DLD1 (cell line): ENCODE results near the gene LRCH3.

Experiments
- in situ Hi-C: cut with HindIII; loops from 2 replicates; pipeline ENCODE4 v1.10.0; 2017; ENCODE audit warnings: low sequenced_read_pairs

The LRCH3 gene

GRCh38 chr3:197833930-197834715 lies 43.1 kb downstream of the LRCH3 start:
- in situ Hi-C loops: no loop called here

DNA sequence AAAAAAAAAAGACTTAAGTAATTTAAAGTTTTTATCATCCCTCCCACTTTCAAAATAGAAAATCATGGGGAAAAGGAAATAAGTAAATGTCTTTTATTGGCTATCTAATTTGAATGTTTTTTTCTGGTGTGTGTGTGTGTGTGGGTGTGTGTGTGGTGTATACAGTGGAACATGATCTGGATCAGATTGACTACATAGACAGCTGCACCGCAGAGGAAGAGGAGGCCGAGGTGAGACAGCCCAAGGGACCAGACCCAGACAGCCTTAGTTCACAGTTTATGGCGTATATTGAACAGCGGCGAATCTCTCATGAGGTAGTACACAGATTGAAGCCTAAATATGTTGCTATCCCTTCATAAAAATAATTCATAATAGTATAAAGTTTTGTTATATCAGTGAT lies 44.5 kb downstream of the LRCH3 start:
- in situ Hi-C loops: no loop called here

- in situ Hi-C loops: no loop called here
Observed at GRCh38 chr3:197836244-197836643, 45.2 kb downstream of the LRCH3 start.

- in situ Hi-C loops: no loop called here
Observed at GRCh38 chr3:197837282-197837681, 46.2 kb downstream of the LRCH3 start.

- in situ Hi-C loops: no loop called here
Observed at GRCh38 chr3:197841789-197842188, 50.7 kb downstream of the LRCH3 start.

DNA sequence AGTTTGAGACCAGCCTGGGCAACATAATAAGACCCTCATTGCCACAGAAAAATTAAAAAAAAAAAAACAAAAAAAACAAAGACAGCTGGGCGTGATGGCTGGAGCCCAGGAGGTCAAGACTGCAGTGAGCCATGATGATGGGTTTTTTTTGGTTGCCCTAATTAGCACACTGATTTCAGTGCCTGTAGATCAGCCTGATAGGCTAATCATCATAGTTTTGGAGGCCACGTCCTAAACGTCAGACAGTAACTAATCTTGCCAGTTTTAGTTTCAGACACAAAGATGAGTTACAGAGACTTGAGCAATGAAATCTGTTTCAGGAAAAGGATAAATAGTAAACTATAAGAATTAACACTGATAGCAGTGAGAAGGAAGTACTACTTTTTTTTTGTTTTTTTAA lies 55.4 kb downstream of the LRCH3 start:
- in situ Hi-C loops: no loop called here

DNA sequence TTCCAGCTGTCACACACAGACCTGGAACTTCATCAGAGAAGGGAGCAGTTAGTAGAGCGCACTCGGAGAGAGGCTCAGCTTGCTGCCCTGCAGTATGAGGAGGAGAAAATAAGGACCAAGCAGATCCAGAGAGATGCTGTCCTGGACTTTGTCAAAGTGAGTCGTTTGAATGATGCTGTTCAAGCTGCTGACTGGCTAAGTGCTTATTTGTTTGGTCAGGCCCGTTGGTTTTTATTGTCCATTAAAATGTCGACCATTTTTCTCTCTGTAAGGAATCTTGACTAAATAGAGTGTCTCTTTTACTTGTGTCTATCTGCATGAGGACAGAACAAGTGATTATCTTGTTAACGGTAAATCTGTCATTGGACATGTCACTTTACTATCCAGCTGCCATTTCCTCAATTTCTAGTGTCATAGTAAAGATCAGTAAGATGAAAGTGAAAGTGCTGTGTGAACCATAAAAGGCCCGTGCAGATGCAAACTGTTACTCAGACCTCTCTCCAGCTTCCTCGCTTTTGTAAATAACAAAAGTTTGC lies 56.9 kb downstream of the LRCH3 start:
- in situ Hi-C loops: no loop called here

- in situ Hi-C loops: no loop called here
Observed at GRCh38 chr3:197854596-197855343, 63.7 kb downstream of the LRCH3 start.

DNA sequence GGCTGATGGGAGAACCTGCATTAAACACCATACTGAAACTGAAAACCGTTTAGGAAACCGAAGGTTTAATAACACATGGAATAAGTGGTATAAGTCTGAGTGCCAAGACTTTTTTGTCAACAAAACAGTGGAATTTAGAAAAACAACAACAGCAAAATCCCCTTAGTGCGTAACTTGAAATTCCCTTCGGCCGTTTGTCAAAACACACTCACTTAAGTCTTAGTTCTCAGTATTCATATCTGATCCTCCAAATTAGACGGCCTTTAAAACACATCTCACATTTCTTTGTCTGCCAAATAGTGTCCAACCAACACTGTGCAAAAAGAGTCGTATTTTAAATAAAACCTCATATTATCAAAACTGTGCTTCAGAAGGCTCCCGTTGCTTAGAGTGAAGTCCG lies 64.5 kb downstream of the LRCH3 start:
- in situ Hi-C loops: no loop called here

DNA sequence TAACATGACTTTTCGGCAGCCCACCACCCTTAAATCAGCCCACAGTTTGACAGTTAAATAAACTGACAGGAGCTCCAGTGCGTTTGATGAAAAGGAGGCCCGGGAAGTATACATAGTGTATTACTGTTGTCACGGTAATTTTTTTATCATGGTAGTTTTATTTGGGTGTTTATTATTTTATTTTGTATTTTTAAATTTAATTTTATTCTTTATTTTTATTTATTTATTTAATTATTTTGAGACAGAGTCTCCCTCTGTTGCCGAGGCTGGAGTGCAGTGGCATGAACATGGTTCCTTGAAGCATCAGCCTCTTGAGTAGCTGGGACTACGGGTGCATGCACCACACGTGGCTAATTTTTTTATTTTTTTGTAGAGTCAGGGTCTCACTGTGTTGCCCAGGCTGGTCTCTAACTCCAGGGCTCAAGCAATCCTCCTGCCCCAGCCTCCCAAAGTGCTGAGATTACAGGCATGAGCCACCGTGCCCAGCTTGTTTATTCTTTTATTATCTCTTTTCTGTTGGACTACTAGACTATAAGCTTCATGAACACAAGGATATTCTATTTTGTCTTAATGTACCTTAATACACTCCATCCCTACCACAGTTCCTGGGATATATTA lies 65.3 kb downstream of the LRCH3 start:
- in situ Hi-C loops: no loop called here

DNA sequence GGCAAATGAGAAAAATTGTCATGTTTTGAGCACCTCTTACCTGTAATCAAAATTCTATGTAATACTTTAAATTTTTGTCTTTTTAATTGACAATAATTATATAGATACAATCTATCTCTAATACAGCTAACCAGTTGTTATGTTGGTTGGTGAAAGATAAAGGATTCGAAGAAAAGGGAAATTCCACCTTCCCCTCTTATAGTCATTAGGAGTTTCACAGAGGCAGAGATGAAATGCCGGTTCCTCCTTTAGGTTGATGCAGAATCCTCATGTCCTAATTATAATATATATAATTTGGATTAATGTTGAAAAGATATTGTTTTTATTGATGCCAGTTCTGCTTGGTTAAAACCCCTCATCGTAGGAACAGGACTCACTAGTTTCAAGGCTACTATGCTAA lies 67.1 kb downstream of the LRCH3 start:
- in situ Hi-C loops: no loop called here

DNA sequence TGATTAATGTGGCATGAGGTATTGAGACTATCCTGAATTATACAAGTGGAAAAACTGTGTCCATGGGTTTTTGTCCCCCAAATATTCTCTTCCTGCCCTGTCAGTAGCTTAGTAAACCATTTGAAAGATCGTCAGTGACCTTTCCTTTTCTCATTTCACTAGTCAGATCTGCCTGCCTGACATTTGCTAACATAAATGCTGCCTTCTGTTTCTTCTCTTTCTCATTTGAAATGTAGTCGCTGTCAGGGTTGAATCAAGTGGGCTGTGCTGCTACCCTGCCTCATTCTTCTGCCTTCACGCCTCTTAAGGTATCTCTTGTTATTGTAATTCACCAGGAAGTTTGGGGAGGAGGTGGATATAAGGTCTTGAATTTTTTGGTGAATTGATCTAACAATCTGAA lies 67.5 kb downstream of the LRCH3 start:
- in situ Hi-C loops: no loop called here

DNA sequence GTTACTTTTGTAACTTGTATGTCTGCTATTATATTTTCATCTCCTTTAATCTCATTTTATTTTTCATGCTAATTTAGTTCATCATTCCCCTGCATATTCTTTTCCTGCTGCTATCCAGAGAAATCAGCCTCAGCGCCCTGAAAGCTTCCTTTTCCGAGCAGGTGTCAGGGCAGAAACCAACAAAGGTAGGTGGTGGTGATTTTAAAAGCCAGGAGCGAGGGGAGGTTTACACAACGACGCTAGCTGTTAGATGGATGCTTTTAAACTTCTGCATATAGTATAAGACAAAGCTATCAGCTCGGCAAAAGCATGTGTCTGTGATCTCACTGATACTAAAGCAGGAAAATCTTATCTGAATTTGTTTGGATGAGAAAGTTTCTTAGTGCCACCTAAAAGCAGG lies 75.0 kb downstream of the LRCH3 start:
- in situ Hi-C loops: no loop called here

DNA sequence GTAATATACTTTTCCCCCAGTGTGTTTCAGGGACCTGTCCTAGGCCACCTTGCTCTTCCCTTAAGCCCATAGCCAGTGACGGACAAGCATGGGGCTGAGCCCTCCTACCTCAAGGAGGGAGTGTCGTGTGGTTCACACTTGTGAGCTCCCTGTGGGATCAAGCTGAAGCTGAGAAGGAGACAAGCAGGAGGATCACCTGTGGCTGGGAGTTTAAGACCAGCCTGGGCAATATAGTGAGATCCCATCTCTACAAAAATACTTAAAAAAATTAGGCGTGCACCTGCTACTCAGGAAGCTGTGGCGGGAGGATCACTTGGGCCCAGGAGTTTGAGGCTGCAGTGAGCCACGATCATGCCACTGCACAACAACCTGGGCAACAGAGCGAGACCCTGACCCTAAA lies 82.3 kb downstream of the LRCH3 start:
- in situ Hi-C loops: no loop called here

DNA sequence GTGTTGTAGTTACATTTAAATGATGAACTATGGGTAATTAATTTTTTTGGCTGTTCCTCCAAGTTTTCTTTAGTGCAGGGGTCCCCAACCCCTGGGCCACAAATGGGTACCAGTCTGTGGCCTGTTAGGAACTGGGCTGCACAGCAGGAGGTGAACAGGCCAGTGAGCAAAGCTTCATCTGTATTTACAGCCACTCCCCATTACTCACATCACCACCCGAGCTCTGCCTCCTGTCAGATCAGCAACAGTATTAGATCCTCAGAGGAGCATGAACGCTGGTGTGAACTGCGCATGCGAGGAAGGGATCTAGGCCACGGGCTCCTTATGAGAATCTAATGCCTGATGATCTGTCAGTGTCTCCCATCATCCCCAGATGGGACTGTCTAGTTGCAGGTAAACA lies 83.0 kb downstream of the LRCH3 start:
- in situ Hi-C loops: no loop called here

GRCh38 chr3:197874653-197875052 lies 83.6 kb downstream of the LRCH3 start:
- in situ Hi-C loops: no loop called here

- in situ Hi-C loops: no loop called here
Observed at GRCh38 chr3:197877902-197878301, 86.8 kb downstream of the LRCH3 start.

GRCh38 chr3:197878427-197878826 lies 87.4 kb downstream of the LRCH3 start:
- in situ Hi-C loops: no loop called here

DNA sequence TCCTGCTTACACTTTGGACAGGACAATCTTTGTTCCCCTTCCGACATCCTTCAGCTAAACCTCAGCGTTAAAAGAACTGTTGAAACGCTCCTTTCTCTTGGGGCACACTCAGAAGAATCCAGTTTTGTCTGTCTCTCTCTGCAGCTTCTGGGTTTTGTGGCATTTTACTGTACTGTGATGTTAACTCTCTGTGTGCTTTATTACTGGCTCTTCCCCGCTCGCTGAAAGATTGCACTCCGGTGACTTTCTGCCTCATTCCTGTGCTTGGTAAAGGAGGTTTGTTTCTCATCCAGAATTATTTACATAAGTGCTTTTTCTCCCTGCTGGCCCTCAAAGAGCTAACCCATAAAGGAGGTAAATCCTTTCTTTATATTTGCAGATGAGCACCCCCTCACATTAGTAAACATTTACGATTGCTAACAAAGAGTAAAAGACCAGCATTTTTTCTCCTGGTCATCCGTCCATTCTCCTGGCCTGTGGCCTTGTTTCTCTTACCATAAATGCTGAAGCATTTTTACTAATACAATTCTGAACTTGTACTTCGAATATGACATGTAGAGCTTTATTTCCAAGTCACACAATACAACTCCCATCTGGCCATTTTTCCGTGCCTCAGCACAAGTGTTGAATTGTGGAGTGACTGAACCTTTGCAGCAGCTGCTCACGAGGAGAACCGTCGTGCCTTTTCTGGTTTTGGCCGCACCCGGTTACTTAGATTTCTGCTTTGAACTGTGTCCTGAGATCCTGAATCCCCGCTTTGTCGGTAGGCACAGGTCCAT lies 89.6 kb downstream of the LRCH3 start:
- in situ Hi-C loops: no loop called here

DNA sequence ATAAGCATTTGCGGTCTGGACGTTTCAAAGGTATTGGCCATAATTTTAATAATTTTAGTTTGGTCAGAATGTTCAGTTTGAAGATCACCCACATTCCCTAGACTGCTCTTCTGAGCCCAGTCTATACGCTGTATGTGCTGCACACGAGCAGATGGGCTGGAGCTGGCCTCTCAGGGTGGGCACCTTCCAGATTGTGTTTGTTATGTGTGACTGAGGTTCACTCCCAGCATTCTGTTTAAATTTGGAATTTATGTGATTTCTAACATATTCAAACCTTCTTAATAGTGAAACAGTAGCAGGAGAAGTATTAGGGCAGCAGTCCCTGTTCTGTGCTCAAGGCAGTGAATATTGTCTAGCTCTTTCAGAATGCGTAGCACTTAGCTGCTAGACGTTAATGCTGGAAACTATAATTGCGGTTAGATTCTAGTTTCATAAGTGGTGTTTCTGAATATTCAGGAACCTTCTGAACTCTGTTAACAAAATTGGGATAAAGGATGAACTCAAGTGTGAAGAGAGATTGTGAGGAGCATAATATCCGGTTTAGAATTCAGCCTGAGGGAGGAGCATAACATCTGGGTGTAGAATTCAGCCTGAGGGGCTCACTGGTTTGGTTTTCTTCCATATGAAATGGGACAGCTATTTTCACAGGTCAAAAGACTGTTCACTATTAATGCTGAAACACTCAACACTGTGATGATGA lies 90.4 kb downstream of the LRCH3 start:
- in situ Hi-C loops: no loop called here
